GM21381 (cell line): ENCODE measurements around the gene WDR31.

Experiments
- ATAC-seq: cut with Tn5 transposase; IDR thresholded peaks from one replicate; pipeline ENCODE4 v1.9.1; 2021; ENCODE audit warnings: mild to moderate bottlenecking, moderate library complexity; ENCODE audit not compliant: unreplicated experiment

Gene WDR31

GRCh38 chr9:113343732-113344231 lies 3.7 kb upstream of the WDR31 start:
- ATAC-seq, result no peak

- no peak for ATAC-seq
Observed at GRCh38 chr9:113341712-113342410, 1.8 kb upstream of the WDR31 start.

DNA sequence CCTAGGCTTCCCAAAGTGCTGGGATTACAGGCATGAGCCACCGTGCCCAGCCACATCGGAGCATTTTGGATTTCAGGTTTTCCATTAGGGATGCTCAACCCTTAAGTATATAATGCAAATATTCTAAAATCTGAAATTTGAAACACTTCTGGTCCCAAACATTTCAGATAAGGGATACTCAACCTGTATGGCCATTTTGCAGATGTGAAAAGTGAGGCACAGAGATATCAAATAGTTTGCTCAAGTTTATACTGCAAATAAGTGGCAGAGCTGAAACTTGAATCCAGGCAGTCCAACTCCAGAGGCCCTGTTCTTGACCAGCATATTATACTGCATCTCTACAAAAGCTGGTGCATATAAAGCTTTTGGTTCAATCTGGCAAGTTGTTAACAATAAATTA lies 2.4 kb downstream of the WDR31 start:
- ATAC-seq, result no peak

GRCh38 chr9:113331780-113332179 lies 8.3 kb downstream of the WDR31 start:
- ATAC-seq, result no peak

DNA sequence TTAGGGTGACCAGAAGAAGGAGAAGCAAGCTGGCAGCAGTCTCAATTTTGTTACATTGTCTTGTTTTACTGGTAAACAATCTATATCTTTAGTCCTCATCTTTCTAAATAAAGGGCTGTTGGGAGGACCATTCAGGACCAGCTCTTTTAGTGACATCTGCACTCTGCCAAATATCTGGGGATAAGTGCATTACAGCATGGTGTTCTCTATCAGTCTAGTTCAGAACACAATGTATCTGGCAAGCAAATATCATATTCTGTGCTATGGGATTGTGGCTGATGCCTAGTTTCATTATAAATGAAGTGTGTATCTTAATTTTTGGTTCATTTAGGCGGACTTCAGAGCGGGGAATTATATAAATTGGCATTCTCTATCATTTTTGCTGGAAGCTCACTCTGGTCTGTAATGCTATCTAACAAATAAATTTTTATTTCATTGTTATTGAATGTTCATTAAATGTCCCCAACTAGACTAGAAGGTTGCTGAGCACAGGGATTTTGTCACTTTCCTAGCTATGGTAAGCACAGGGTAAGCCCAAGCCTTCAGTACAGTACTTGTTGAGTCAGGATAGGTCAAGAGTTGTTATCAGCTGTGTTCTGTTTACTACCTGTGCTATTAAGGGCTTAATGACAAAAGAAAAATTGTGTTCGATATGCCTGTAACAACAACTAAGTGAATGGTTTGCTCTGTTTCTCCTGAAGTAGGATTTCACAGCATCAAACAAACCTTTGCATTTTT lies 11.9 kb downstream of the WDR31 start:
- no peak for ATAC-seq

DNA sequence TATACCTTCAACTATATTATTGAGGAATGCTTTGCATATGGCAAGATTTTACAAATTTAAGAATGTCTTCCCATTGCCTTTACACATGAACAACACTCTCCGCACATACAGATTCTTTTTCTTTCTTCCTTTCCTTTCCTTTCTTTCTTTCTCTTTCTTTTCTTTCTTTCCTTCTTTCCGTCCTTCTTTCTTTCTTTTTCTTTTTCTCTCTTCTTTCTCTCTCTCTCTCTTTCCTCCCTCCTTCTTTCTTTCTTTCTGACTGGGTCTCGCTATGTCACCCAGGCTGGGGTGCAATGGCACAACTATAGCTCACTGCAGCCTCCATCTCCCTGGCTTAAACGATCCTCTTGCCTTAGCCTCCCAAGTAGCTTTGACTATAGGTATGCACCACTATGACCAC lies 13.8 kb downstream of the WDR31 start:
- ATAC-seq, result no peak

GRCh38 chr9:113322671-113323070 lies 17.4 kb downstream of the WDR31 start:
- no peak for ATAC-seq

GRCh38 chr9:113320051-113320450 lies 20.0 kb downstream of the WDR31 start:
- no peak for ATAC-seq

DNA sequence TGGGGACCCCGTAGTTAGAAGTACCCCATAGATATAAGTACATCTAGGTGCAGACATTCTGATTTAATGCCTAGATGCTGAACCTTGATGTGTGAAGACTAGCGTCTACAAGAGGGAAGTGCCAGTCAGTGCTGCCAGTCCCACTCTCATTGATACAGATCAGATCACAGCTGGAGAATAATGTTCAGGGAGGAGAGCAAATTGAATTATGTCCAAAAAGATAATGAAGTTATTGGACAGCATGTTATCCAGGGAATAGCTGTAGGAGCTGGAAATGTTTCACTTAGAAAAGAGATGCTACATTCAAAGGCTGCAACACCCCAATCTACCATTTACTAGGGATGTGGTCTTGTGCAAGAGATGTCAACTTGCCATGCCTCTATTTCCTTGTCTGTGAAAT lies 21.0 kb downstream of the WDR31 start:
- ATAC-seq, result no peak

GRCh38 chr9:113317777-113318176 lies 22.3 kb downstream of the WDR31 start:
- no peak for ATAC-seq

- ATAC-seq, result no peak
Observed at GRCh38 chr9:113316030-113316429, 24.0 kb downstream of the WDR31 start.

DNA sequence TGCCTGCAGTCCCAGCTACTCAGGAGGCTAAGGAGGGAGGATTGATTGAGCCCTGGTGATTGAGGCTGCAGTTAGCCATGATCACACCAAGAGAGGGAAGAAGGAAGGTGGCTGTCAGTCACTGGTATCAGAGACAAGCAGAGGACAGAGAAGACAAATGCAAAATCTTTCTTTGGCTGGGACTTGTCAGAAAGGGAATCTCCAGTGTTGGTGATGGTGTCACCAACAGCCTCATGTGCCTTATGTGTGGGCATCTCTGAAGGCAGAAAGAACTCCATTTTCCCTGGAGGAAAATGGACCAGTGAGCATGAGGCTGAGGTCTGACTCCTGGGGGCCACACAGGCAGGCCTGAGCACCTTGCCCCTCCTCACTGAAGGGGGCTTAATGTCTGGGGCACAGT lies 24.8 kb downstream of the WDR31 start:
- no peak for ATAC-seq

DNA sequence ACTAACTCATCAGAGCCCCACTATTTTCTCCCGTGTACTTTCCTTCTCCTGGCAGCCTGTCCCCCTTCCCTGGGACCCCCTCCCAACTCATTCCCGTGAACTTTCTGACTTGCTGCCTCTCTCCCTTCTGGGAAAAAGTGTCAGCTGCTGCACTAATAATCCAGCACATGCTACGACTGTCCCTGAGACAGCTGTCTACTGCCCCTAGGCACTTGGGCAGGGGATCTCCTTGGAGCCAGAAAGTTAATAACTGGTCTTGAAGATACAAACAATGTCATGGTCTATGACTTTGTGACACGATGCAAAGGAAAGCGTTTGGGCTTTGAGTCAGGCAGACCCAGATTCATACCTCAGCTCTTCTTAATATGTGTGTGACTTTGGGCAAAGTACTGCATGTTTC lies 26.8 kb downstream of the WDR31 start:
- no peak for ATAC-seq

DNA sequence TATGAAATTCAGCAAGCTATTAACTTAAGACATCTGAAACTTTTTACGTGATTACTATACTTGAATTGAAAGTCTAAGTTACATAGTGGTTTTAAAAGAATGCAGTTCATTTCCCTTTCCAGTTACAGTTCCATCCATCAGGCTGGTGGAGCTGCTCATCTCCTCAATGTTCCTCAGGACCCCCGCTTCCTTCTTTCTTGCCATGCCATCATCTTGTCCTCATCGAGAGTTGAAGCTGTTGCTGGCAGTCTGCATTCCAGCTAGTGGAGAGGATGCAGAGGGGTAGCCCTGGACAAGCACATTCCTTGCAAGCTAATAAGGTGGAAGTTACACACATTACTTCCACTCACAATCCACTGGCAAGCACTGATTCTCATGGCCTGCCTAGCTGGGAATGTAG lies 28.1 kb downstream of the WDR31 start:
- ATAC-seq, result no peak

DNA sequence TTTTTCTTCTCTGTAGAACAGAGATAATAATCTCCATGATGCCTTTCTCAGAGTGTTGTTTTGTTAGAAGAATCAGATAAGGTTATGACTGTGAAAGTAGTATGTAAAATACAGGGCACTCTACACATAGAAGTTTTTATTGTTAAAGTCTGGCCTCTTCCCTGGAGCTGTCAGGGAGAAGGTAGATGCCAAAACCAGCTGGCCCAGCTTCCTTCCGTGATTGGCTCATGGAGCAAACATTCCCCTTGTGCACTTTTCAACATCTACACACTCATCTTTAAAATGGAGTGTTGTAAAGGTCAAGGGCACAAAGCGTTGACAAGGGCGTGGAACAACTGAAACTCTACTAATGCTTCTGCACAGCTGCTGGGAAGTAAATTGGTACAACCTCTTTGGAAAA lies 29.5 kb downstream of the WDR31 start:
- no peak for ATAC-seq

DNA sequence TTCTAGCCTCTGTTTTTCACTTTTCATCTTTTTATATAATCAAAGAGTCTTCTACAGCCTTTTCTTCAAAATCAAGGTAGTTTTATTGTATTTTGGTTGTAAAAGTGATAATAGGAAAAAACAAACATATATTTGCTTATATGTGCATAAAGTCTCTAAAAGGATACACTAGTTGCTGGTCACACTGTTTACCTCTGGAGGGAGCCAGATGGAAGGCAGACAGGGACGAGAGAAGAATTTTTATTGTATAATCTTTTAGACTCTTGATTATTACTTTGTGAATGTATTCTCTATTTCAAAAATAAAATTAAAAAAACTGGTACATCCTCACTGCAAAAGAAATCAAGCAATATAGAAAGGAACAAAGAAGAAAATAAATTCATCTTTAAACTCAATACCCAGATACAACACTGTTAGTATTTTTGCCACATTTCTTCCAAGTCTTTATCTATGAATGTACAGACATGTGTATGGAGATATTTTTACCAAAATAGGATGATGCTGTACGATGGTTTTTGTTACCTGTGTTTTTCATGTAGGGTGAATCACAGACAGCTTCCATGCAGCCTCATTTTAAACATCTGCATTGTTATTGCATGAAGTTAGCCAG lies 30.8 kb downstream of the WDR31 start:
- ATAC-seq, result no peak

GRCh38 chr9:113307396-113307975 lies 32.6 kb downstream of the WDR31 start:
- no peak for ATAC-seq

GRCh38 chr9:113306566-113306965 lies 33.5 kb downstream of the WDR31 start:
- no peak for ATAC-seq

DNA sequence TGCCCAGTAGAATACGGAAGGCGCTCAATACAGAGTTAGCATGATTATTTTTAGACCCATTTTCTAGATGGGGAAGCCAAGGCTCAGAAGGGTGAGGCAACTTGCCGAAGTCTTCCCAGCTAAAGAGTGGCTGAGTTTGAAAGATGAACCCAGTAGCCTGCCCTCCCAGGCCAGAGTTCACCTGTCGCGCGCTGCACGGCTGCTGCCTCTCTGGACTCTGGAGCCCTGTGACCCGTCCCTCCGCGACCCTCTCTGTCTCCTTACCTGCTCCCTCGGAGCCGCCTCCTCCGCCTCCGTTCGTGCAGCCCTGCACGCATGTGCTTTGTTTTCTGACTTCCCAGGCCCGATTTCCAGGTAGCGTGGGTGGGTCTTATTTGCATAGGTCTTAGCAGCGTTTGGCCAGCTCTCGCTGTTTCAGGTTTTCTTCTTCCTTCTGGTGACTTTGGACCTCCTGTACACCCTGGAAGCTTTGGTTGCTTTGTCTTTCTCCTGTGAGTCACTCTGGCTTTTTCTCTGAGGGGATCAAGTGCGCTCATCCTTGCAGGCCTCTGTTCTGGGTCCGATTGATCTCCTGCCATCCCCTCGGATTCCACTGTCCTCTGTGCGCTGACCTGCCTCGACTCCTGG lies 37.2 kb downstream of the WDR31 start, which contains the start of gene RNF183:
RNF183 (minus strand) TSS at position 585 of the 627 bp plus-strand sequence. CDS start 5,192 bp downstream, outside the sequence.
- no peak for ATAC-seq

DNA sequence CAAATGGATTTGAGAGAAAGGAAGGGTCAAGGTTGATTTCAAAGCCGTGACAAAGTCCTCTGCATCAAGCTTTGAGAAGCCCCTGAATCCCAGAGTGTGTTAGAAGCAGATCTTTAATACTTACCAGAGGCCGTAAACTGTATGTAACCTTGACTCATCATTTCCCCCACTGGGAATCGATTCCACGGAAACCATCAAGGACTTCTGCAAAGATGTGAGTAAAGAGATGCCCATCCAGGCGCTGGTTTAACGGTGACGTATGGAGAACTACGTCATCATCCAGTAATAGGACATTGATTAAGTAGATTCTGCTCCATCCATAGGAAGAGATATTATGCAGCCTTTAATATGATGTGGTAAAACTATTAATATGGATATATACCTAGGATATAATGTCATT lies 38.5 kb downstream of the WDR31 start:
- no peak for ATAC-seq

- ATAC-seq, result no peak
Observed at GRCh38 chr9:113299800-113300292, 40.2 kb downstream of the WDR31 start.
